HFF-Myc (cell line): ENCODE results near the gene FKBP4.
A peak's percentile ranks its signal among the peaks of the same experiment; 100 is the strongest.

Source experiments
- DNase-seq: peaks from one replicate; pipeline ENCODE4 v3.0.0-alpha.2; 2011; ENCODE audit warnings: low read depth; ENCODE audit errors: extremely low read depth
- H3K4me3 ChIP-seq: replicated peaks from 2 replicates; pipeline ENCODE4 v1.5.1; 2011; ENCODE audit warnings: low read depth, mild to moderate bottlenecking, control low read depth, low read length
- CTCF ChIP-seq: IDR thresholded peaks from 2 replicates; pipeline ENCODE4 v1.5.1; 2012; ENCODE audit warnings: mild to moderate bottlenecking, low read depth, low read length, control low read depth; ENCODE audit errors: missing control alignments

Gene FKBP4

DNA sequence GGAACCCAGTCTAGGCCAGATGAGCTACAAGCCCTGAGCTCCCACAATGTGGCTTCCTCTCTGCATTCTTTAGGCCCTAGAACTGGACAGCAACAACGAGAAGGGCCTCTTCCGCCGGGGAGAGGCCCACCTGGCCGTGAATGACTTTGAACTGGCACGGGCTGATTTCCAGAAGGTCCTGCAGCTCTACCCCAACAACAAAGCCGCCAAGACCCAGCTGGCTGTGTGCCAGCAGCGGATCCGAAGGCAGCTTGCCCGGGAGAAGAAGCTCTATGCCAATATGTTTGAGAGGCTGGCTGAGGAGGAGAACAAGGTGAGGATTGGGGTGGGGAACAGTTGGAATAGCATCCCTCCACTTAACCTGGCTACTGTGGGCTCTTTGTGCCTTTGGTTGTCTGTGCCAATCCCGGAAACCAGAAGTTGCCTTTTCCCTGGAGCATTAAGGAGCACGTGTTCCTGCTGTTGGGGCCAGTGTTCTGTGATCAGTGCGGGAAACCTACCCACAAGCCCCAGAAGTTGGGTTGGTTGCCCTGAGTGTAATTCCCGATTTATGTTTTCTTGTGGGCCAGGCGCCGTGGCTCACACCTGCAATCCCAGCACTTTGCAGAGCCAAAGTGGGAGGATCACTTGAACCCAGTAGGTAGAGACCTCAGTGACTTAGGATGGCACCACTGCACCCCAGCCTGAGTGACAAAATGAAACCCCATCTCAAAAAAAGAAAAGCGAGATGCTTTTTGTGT, 6.4 kb downstream of the FKBP4 start:
- DNase-seq: no peak
- H3K4me3 ChIP-seq: no peak overlapping the region
- TF ChIP-seq CTCF: no peak

- no peak for TF ChIP-seq CTCF
- H3K4me3 ChIP-seq: no peak overlapping the region
- no peak for DNase-seq
Observed at GRCh38 chr12:2803635-2804392, 9.0 kb downstream of the FKBP4 start.

DNA sequence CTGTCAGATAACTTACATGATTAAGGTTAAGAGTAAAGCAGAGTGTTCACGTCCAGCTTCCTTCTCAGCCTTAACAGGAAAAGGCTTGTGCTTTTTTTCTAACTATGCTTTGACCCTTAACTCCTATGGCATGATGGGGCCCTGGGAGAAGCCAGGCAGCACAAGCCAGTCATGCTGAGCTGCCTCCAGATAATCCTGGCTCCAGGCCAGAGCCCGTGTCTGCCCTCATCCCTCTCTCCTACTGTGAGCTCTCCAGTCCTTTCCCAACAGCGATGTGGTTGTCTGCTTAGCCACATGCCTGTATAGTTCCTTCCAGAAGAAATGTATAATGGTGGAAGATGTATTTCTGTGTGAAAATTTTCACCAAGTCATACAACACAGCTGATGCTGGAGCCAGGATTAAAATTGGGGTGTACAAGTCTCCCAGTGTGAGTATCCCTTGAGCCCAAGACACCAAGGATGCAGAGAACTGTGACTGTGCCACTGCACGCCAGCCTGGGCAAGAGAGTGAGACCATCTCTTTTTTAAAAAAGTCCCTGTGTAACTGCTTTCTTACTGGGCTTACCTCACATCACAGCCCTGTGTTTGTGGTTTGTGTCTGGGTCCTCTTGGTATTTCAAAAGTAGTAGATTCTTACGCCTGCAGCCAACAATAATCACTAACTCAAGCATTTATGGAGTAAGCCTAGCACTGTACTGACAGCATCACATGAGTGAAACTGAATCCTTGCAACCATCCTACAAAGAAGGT, 9.8 kb downstream of the FKBP4 start:
- no peak for DNase-seq
- H3K4me3 ChIP-seq: no peak overlapping the region
- TF ChIP-seq CTCF: no peak

- TF ChIP-seq CTCF: no peak
- DNase-seq: no peak
- H3K4me3 ChIP-seq: no peak overlapping the region
Observed at GRCh38 chr12:2805143-2805520, 10.4 kb downstream of the FKBP4 start.

GRCh38 chr12:2806700-2807099, 11.9 kb downstream of the FKBP4 start:
- no peak for TF ChIP-seq CTCF
- DNase-seq: no peak
- no peak overlapping the region for H3K4me3 ChIP-seq

- no peak for DNase-seq
- peak overlapping the region; percentile 75; the same call in 1 of the 2 replicates for H3K4me3 ChIP-seq
- no peak for TF ChIP-seq CTCF
Observed at GRCh38 chr12:2811801-2812200, 17.0 kb downstream of the FKBP4 start.
